Stimulated activated CD8-positive, alpha-beta memory T cell treated with anti-CD3 and anti-CD28 coated beads, Interleukin-12 subunit alpha, Interleukin-12 subunit beta, amount 100 ng/mL, for 1 hour (primary cell): ENCODE measurements around the gene RRP12.

Experiments used
- DNase-seq: peaks from one replicate; pipeline ENCODE4 v3.0.0-alpha.2; 2020; ENCODE audit warnings: low read depth

The RRP12 gene

DNA sequence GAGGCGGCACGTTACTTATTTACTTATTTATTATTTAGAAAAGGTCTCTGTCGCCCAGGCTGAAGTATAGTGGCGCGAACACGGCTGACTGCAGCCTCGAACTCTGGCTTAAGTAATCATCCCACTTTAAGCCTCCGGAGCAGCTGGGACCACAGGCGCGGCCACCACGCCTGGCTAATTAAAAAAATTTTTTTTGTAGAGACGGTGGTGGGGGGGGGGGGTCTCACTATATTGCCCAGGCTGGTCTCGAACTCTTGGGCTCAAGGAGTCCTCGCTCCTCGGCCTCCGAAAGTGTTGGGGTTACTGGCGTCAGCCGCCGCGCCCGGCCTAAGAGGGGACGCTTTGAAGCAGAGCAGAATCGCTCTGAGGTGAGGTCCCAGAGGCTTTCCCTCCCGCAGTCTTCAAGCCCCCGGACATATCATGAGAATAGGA, 65.9 kb downstream of the RRP12 start:
- DNase-seq, result no peak

DNA sequence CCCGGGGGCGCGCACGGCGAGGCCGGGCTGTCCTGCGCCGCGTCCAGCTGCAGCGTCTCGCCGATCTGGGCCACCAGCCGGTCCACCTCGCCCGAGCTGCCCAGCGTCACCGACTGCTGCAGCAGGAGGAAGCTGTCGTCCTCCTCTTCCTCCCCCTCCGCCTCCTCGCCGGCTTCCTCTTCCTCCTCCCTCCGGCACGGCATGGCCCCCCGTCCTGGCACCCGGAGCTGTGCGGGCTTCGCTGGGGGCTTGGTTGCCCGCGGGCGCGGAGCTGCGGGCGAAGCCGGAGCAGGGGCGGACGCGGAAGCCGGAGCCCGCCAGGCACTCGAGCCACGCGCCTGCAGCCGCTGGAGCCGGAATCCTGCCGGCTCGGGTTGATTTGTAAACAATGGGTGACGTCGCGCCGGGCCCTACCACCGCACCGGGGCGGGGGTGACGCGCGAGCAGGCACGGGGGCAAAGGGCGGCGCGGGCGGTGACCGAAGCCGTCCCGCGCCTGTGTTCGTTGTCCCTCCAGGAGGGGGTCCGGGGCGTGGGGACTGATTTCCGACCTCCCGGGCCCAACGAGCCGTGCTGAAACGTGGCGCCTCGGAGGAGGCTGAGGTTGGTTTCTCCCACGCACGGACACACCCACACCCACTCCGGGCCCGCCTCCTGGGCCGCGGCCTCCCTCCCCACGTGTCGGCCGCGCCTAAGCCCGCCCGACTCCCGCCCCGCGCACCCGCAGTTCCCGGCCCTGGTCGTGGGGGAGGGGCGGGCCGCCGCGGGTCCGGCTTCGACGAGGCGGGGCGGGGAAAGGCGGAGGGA, 66.6 kb downstream of the RRP12 start, which contains the start of gene FRAT2:
FRAT2 (minus strand) TSS at position 360 of the 806 bp plus-strand sequence; CDS start at position 203, 157 bp downstream.
- peak; percentile 75 for DNase-seq

DNA sequence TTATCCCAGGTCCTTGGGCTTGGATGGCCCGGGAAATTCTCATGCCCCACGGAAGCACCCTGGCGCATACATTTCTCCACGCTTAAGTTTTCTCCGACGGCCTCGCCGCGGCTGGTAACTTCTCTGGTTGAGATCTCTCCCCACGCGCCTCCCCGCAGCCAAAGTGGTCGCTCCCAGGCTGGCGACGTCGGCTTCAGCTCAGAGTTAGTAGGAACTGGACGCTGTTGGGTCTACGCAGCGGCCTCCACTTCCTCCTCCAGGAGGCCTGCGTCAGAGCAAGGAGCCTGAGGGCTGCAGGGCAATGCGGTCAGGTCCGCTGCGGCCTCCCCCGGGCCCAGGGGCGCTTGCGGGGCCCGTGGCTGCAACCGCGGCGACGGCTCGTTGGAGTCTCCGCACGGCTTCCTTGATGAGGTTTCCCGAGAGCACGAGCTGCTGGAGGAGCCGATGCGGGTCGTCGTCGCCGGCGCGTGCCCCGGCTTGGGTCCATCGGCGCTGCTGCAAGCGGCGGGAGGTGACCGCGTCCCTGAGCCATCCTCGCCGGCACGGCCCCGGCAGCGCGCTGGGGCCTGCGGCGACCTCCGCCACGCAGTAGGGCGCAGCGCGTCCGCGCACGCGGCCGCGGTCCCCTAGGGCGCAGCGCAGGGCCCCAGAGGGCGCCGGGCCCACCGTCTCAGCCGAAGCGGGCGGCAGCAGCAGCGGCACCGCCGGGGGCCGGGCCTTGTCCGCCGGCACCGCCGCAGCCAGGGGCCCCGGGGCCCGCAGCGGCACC, 67.4 kb downstream of the RRP12 start:
- no peak for DNase-seq

DNA sequence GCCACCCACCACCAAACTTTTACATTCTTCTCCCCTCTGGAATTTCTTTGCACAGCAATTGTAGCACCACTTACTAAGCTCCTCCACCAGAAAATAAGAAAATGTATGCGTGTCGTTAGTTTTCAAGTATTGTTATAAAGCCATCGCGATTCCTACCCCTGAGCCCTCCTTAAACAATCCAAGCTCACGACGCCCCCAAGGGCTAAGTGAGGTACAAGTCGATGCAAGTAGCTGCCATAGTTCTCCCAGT, 67.9 kb downstream of the RRP12 start:
- DNase-seq, result no peak

DNA sequence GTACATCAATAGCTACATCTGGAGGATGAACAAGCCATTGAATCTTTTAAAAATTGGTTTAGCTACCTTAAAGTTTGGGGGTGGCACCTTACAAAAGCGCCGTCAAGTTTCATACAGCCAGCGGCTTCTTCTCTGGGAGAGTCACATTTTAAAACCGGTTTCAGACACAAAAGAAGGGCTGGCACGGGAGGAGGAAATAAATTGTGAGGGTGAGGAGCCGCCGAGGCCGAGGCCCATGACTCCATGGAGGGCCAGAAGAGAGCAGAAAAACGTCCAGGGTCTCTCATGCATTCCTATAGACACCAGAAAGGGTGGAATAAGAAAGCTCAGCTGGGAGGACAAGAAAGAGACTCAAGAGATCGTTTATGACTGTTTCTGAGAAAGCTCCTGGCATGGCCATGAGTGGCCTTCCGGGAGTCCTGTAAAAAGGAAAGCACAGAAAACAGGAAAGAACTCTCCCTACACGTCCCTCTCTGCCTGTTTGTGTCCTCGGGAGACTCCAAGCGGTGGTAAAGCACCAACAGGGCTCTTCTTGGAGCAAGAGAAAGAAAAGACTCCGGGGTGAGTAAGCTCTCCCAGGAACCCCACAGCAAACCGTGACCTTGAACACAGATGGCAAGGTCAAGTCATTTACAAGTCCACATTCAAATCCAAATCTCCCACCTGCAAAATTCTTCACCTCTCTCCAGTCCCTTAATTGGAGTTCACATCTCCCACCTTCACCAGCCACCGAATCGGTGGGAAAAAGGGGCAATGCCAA, 68.4 kb downstream of the RRP12 start:
- no peak for DNase-seq

DNA sequence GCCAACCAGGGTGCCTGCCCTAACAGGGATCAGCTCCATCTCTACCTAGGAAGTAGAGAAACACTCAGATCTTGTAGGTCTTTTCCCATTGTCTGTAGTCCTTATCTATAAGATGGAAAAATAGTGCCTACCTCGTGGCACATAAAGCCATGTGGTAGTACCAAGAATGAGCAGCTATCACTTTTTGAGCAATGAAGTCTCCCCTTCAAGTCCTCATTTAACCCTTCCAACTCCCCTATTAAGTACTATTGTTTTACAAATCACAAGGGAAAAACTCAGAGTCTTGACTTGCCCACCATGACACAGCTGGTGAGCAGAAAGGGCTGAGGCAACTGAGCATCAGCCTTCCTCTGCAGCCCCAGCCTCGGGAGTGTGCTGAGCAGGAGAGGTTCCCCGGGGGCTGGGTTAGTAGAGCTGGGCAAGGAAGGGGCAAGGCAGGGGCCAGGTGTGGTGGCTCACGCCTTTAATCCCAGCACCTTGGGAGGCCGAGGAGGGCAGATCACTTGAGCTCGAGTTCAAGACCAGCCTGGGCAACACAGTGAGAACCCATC, 69.9 kb downstream of the RRP12 start:
- DNase-seq, result no peak

DNA sequence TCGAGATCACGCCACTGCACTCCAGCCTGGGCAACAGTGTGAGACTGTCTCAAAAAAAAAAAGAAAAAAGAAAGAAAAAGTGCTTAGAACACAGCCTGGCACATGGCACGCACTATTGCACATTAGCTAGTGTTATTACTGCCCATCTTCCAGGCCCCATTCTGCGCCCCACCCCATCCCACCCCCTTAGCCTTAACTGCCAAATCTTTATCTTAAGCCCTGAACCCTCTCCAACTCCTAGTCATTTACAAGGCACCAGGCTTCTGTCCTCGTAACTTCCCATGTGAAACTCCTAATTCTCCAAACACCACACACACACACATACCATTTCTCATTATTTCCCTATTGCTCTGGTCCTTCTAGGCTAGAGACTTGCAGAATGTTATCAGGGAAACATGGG, 71.4 kb downstream of the RRP12 start:
- no peak for DNase-seq

DNA sequence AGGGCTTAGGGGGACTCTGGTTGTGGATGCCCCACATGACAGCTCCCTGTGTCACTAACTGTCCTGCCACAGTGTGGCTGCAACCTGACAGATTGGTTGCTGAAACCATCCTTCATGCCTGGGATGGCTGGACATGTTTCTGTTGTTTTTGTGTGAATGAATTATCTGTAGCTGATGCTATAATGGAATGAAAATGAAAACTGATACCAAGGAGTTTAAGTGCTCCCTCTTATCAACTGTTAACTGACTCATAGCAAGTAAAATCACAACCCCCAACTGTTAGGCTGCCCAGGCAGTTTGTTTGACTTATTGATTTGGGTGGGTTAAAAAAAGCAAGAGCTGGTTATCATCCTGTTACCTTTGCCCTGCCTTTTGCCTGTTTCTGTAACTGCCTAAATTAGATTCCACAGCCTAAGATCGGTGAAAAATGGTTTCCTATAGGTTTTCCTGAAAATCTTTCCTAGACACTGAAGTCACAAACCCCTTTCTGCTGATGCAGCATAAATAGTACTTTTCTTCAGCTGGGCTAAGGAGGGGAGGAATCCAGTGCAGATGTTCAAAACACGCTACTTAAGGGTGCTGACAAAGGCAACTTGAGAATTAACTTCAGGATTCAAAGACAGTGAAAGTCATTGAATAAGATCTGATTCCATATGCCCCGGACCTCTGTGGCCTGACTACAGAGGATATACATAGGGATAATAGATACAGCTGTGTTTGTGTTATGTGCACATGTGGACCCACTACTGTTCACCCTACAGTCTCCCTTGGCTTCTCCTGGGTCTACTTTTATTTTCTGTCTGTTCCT, 72.3 kb downstream of the RRP12 start:
- no peak for DNase-seq

DNA sequence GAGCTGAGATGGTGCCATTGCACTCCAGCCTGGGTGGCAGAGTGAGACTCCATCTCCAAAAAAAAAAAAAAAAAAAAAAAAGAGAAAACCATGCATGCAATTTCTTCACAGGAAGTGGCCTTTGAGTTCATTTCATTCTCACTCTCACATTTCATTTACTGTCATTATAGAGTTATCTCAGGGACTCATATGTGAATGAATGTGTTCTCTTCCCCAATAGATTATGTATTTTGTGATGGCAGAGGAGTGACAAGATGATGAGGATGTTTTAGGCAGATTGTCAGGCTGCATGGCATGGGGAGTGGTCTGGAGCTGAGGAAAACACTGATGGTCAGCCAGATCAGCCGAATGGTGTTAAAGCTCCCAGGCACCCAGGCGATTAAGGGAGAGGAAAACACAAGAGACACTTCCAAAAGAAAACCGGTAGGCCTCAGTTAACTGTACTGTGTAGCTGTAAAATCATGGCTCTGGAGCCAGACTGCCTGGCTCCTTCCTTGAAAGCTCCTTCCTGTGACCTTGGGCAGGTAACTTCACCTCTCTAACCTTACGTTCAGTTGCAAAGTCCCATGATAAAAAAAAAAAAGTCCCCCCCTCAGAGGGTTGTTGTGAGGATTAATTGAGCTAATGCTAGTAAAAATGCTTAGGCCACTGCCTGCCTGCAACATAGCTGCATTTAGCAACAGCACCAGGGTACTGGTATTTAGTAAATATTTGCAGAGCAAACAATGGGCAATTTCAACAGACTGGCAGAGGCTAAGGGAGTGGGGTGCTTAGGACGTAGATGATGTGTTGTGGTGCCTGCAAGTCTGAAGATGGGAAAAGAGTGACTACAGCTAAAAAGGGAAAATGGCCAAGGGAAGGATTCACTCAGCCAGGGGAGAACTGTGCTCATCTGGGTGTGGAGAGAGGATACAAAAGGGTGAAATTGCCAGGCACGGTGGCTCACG, 73.5 kb downstream of the RRP12 start:
- DNase-seq, result no peak

DNA sequence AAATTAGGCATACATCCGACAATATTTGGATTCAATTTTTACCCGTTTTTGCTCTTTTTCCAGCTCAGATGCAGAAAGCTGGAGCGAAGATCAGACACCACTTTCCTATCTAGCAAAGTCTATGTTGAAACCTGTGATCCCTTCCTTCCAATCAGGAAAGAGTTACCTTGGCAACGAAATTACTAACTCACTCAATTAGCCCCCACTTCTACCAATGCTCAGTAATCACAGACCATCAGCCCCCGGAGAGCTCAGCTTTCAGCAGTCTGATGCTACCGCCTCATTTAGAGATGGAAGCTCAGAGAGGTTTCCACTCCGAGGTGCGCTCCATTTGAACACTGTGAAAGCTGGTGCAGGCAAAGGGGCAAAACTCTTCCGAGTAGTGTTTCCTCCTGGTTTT, 75.4 kb downstream of the RRP12 start:
- DNase-seq, result no peak

DNA sequence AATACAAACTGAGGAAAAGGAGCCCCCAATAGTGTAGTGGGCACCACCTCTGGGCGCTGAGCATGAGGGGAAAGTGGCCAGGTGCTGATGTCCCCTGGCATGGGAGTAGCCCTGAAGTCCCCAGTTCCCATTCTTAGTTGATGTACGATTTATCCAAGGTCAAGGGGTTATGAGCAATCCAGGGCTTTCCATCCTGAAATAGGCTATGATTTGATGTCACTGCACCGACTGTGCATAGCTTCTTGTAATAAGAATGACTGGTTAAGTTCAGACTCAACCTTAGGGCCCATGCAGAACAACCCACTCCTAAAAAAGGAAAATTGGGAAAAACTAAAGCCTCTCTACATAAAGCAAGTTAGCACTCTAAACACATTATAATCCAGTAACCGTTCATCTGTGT, 77.6 kb downstream of the RRP12 start:
- no peak for DNase-seq

DNA sequence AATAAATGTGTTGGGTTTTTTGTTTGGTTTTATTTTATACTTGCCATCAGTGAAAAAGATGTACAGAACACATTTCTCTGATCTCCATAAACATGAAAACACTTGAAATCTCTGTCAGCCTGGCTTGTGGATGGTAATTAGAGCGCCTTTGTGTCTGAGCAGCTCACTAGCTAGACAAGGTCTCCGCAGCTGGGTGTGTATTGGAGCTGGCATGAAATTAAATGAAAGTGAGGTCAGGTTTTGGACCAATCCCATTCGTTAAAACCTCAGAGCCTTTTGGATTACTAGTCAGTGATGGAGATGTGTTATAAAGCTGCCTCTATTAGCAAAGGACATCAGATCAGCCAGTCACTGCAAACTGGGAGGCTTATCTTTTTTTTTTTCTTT, 79.3 kb downstream of the RRP12 start:
- DNase-seq, result no peak

DNA sequence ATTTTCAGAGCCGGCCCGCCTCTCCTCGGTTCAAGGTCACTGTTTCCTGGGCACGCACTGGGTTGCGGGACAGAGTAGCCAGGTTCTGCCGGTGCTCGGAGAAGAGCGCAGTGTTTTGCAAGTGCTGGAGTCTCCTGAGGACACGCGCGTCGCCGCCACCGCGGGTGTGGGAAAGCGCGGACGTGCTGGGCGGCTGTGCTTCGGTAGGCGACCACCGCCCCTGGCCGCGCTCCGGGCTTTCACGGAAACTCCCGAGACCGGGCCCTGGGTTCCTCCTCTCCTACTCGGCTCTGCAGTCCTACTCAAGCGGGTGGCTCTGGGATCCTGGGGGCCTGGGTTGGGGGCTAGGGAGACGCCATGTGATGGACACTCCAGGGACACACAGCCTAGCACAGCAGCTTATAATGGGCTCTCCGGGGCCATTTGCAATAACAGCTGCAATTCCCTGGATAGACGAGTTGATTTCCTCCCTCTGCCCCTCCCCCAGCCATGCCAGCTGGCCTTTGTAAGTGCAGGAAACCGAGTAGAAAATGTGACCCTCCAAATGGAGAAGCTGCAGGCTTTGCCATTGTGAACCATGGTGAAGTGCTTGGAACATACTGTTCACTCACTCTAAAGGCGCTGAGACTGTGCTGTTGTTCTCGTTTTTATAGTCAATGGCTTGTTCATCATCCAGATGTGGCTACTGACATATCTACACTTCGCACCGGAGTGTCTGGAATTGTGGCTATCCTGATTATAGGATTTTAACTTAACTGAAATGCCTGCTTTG, 79.9 kb downstream of the RRP12 start:
- no peak for DNase-seq

DNA sequence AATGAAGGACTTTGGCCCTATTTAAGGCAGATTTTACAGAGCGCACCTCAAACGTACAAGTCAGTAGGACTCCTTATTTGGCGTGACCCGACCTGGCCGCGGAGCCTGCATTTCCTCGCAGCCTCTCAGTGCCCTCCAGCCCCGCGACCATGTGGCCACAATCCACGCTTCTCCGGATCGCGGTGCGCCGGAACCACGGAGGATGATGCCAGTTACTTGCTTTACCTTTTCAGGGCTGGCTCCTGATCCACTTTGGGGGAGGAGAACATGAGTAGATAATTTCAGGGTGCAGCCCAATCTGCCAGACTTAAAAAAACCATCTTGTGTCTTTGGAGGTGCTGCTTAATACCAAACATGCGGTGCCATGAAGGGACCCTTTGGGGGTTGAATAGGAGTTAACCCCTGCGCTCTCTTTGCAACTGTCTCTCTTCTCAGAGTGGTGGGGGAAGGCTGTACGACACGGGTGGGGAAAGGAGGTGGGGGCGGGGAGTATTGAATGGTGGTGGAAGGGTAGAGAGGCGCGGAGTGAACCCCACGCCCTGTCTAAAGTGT, 80.6 kb downstream of the RRP12 start:
- DNase-seq, result no peak

DNA sequence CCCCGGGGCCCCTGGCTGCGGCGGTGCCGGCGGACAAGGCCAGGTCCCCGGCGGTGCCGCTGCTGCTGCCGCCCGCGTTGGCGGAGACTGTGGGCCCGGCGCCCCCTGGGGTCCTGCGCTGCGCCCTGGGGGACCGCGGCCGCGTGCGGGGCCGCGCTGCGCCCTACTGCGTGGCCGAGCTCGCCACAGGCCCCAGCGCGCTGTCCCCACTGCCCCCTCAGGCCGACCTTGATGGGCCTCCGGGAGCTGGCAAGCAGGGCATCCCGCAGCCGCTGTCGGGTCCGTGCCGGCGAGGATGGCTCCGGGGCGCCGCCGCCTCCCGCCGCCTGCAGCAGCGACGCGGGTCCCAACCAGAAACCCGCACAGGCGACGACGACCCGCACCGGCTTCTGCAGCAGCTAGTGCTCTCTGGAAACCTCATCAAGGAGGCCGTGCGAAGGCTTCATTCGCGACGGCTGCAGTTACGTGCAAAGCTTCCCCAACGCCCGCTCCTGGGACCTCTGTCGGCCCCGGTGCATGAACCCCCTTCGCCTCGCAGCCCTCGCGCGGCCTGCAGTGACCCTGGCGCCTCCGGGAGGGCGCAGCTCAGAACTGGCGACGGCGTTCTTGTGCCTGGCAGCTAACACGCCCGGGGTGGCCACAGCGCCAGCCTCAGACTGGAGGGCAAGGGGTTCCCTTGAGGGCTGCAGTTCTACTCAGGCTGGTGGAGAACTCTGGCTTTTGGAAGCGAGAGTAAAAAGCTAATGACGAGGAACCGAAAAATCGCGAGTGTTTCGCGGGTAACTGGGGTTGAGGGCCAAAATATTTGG, 81.3 kb downstream of the RRP12 start:
- DNase-seq, result peak; percentile 48

DNA sequence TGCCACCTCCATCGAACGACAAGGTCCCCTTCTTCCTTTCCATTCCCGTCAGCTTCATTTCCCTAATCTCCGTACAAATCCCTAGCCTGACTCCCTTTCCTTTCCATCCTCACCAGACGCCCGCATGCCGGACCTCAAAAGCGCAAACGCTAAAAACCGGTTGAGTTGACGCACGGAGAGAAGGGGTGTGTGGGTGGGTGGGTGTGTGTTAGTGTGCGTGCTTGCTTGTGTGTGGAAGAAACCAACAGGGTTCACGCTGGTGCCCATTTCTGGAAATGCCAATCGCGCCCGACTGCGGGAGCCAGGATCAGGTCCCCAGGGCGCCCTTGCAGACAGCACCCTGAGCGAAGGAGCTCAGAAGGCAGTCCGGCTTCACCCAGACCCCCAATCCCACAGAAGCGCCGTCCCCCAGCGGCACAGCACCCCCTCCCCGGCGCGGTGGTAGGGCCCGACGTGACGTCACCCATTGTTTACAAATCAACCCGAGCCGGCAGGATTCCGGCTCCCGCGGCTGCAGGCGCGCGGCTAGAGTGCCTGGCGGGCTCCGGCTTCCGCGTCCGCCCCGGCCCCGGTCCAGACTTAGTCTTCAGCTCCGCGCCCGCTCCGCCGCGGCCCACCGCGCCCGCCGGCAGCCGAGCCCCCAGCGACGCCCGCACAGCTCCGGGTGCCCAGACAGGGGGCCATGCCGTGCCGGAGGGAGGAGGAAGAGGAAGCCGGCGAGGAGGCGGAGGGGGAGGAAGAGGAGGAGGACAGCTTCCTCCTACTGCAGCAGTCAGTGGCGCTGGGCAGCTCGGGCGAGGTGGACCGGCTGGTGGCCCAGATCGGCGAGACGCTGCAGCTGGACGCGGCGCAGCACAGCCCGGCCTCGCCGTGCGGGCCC, 82.1 kb downstream of the RRP12 start, which contains the start of gene FRAT1:
FRAT1 (plus strand) TSS at position 500 of the 880 bp plus-strand sequence; CDS start at position 683, 183 bp downstream.
- peak; percentile 82 for DNase-seq

DNA sequence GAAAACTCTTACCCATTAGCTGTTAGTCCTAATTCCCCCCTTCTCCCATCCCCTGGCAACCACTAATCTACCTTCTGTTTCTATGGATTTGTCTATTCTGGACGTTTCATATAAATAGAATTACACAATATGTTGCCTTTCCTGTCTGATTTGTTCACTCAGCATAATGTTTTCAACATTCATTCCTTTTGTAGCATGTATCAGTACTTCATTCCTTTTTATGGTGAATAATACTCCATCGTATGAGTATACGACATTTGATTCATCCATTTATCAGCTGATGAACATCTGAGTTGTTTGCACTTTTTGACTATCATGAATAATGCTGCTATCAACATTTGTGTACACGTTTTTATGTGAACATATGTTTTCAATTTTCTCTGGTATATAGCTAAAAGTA, 86.5 kb downstream of the RRP12 start:
- no peak for DNase-seq
